Vagina (tissue), 2 donors: ENCODE data around the gene CHN1.

ENCODE experiments used
- POLR2A ChIP-seq, 2 donors: fragments of 450-650 bp; IDR thresholded peaks; one replicate each; pipeline ENCODE4 v1.6.1; 2017; ENCODE audit warnings: antibody characterized with exemption in 2 of 2, mild to moderate bottlenecking in 2 of 2, moderate library complexity in 2 of 2
- TF ChIP-seq, protein P1 (sequence below), 3 experiments: fragments of 450-650 bp in 2 of 3; fragments of 200-600 bp in 1 of 3; sonication (generic) in 1 of 3; IDR thresholded peaks; one replicate each; pipeline ENCODE4 v1.5.1; 2017 to 2019; ENCODE audit warnings: antibody characterized with exemption in 3 of 3, mild to moderate bottlenecking in 2 of 3, moderate library complexity in 2 of 3

DNA sequence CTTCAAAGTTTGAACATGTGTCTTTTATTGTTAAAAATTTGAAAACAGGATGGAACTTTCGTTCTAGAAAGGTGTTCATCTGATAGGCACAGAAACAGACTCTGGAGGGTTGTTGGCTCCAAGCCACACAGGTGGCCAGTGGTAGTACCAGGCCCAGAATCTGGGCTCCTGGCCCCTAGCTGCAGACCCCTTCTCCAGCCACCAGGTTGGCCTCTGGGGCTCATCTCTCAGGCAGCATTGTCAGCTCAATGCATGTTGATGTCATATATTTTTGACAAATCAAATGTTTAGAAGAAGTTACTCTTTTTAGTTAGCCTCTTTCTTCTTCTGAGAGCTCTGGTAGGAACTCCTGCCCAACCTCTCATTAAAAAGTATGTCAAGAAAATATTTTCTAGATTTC lies 206.4 kb downstream of the CHN1 start:
- TF ChIP-seq, protein P1, sequence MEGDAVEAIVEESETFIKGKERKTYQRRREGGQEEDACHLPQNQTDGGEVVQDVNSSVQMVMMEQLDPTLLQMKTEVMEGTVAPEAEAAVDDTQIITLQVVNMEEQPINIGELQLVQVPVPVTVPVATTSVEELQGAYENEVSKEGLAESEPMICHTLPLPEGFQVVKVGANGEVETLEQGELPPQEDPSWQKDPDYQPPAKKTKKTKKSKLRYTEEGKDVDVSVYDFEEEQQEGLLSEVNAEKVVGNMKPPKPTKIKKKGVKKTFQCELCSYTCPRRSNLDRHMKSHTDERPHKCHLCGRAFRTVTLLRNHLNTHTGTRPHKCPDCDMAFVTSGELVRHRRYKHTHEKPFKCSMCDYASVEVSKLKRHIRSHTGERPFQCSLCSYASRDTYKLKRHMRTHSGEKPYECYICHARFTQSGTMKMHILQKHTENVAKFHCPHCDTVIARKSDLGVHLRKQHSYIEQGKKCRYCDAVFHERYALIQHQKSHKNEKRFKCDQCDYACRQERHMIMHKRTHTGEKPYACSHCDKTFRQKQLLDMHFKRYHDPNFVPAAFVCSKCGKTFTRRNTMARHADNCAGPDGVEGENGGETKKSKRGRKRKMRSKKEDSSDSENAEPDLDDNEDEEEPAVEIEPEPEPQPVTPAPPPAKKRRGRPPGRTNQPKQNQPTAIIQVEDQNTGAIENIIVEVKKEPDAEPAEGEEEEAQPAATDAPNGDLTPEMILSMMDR (IDR thresholded peaks at IDR 0.05) = no peak
- no peak for TF ChIP-seq POLR2A (IDR thresholded peaks at IDR 0.05)
